SK-N-SH (cell line): Measurements from ENCODE around the gene ANKRD31. TPM values are rescaled to one million over a fixed set of nuclear protein-coding genes. Genes with fewer than 3 reads are reported as not detected.

ENCODE experiments used
- CTCF ChIA-PET: fragments of 300-600, 350-600 bp; formaldehyde crosslinking; extraction: SDS; loops from one replicate; lab custom pipeline; 2021; lab: Yijun Ruan, JAX
- POLR2A ChIA-PET: fragments of 350-600 bp; sonication (Branson Sonifier 250); formaldehyde crosslinking; extraction: SDS; loops from one replicate; lab custom pipeline; 2020; ENCODE audit warnings: antibody characterized with exemption, inconsistent platforms; lab: Yijun Ruan, JAX
- DNase-seq: peaks from one replicate; pipeline ENCODE4 v3.0.0; 2012
- H2AFZ ChIP-seq: fragments of 200-600 bp; sonication (generic); 2 replicates; pipeline ENCODE4 v1.8.1; 2016; ENCODE audit warnings: antibody characterized with exemption, mild to moderate bottlenecking, low read depth
- H3F3A ChIP-seq: fragments of 200-600 bp; sonication (generic); replicated peaks from 2 replicates; pipeline ENCODE3; 2016; ENCODE audit warnings: antibody characterized with exemption, mild to moderate bottlenecking; ENCODE audit not compliant: insufficient read depth
- H3K27ac ChIP-seq, 2 experiments: fragments of 200-500 bp in 1 of 2; fragments of 200-600 bp in 1 of 2; sonication (Bioruptor generic) in 1 of 2; sonication (generic), shearing (Covaris generic) in 1 of 2; 2 replicates each; pipeline versions ENCODE4 v1.5.1 to v1.6.1; 2014 to 2016; ENCODE audit warnings: low read depth in 2 of 2, inconsistent platforms in 1 of 2, low read length in 1 of 2, mild to moderate bottlenecking in 1 of 2, mixed read lengths in 1 of 2
- H3K27me3 ChIP-seq: fragments of 200-600 bp; sonication (generic), shearing (Covaris generic); 2 replicates; pipeline ENCODE4 v1.6.1; 2016; ENCODE audit warnings: mixed run types; ENCODE audit not compliant: insufficient read depth
- H3K36me3 ChIP-seq, 2 experiments: fragments of 200-500 bp in 1 of 2; fragments of 200-600 bp in 1 of 2; sonication (Bioruptor generic) in 1 of 2; sonication (generic) in 1 of 2; replicated peaks in 1 of 2; 2 replicates each; pipeline versions ENCODE3 to v1.5.1; 2014 to 2016; ENCODE audit warnings: low read length in 1 of 2, mild to moderate bottlenecking in 1 of 2; ENCODE audit not compliant: insufficient read depth in 2 of 2, control insufficient read depth in 1 of 2
- H3K4me1 ChIP-seq, 2 experiments: fragments of 200-500 bp in 1 of 2; fragments of 200-600 bp in 1 of 2; sonication (Bioruptor generic) in 1 of 2; sonication (generic), shearing (Covaris generic) in 1 of 2; 2 replicates each; pipeline versions ENCODE4 v1.5.1 to v1.6.1; 2014 to 2016; ENCODE audit warnings: low read depth in 1 of 2, low read length in 1 of 2, mixed run types in 1 of 2; ENCODE audit not compliant: insufficient read depth in 2 of 2, control insufficient read depth in 1 of 2
- H3K4me2 ChIP-seq: fragments of 200-600 bp; sonication (generic), shearing (Covaris generic); 2 replicates; pipeline ENCODE4 v1.6.1; 2017; ENCODE audit warnings: mixed run types
- H3K4me3 ChIP-seq, 2 experiments: fragments of 200-500 bp in 1 of 2; fragments of 200-600 bp in 1 of 2; sonication (Bioruptor generic) in 1 of 2; sonication (generic), shearing (Covaris generic) in 1 of 2; 2 replicates each; pipeline versions ENCODE4 v1.5.1 to v1.8.1; 2014 to 2016; ENCODE audit warnings: low read depth in 2 of 2, inconsistent platforms in 1 of 2, low read length in 1 of 2, mild to moderate bottlenecking in 1 of 2, mixed read lengths in 1 of 2, moderate library complexity in 1 of 2
- H3K79me2 ChIP-seq: fragments of 200-600 bp; sonication (generic); 2 replicates; pipeline ENCODE4 v1.8.1; 2017; ENCODE audit warnings: mild to moderate bottlenecking; ENCODE audit not compliant: insufficient read depth
- H3K9ac ChIP-seq: fragments of 200-600 bp; sonication (generic); 2 replicates; pipeline ENCODE4 v1.6.1; 2017; ENCODE audit warnings: mixed run types
- H3K9me2 ChIP-seq: fragments of 200-600 bp; sonication (generic); 2 replicates; pipeline ENCODE4 v1.6.1; 2017; ENCODE audit warnings: mixed run types
- H3K9me3 ChIP-seq: fragments of 200-600 bp; sonication (generic); 2 replicates; pipeline ENCODE4 v1.6.1; 2017; ENCODE audit warnings: mixed run types, mild to moderate bottlenecking, moderate library complexity
- H4K20me1 ChIP-seq: fragments of 200-600 bp; sonication (generic); 2 replicates; pipeline ENCODE4 v1.6.1; 2017; ENCODE audit warnings: mild to moderate bottlenecking, mixed run types; ENCODE audit not compliant: insufficient read depth
- ELF1 ChIP-seq: IDR thresholded peaks from 2 replicates; pipeline ENCODE4 v1.4.0; 2012
- FOXM1 ChIP-seq: IDR thresholded peaks from 2 replicates; pipeline ENCODE4 v1.4.0; 2012; ENCODE audit warnings: low read depth, mild to moderate bottlenecking
- GATA2 ChIP-seq: sonication (generic); formaldehyde crosslinking; IDR thresholded peaks from 2 replicates; pipeline ENCODE4 v1.5.0; 2020; ENCODE audit warnings: mild to moderate bottlenecking, missing genetic modification reagents
- NFIC ChIP-seq: IDR thresholded peaks from 2 replicates; pipeline ENCODE4 v1.4.0; 2012; ENCODE audit warnings: borderline replicate concordance
- NRF1 ChIP-seq: IDR thresholded peaks from 2 replicates; pipeline ENCODE4 v1.6.1; 2012; ENCODE audit warnings: low read depth, mild to moderate bottlenecking, low read length
- PBX3 ChIP-seq: IDR thresholded peaks from 2 replicates; pipeline ENCODE4; 2012
- POLR2AphosphoS5 ChIP-seq: IDR thresholded peaks from 2 replicates; pipeline ENCODE4 v1.6.1; 2012; ENCODE audit warnings: low read depth, low read length
- RAD21 ChIP-seq: IDR thresholded peaks from 2 replicates; pipeline ENCODE4 v1.6.1; 2012; ENCODE audit warnings: mild to moderate bottlenecking, low read length
- RXRA ChIP-seq: IDR thresholded peaks from 2 replicates; pipeline ENCODE4 v1.4.0; 2012; ENCODE audit warnings: low read depth, mild to moderate bottlenecking, borderline replicate concordance
- WGBS: methylation state at CpG from one replicate; pipeline ENCODE4 v1.1.6; 2017; ENCODE audit warnings: low lambda C conversion rate; 5-methylcytosine and 5-hydroxymethylcytosine counted together
- polyA plus RNA-seq, 3 experiments: library from polyadenylated mRNA; depleted of rRNA; stranded (reverse); fragments of >200 nt; gene quantifications; 2 replicates each; pipeline ENCODE4 v1.2.3, GENCODE V29; 2012
- TF ChIP-seq, protein P1 (sequence below): fragments of 150-350 bp; IDR thresholded peaks from 2 replicates; pipeline ENCODE4 v1.6.1; 2017; ENCODE audit warnings: antibody characterized with exemption, low read length, low read depth, borderline replicate concordance
- TF ChIP-seq, protein P2 (sequence below): IDR thresholded peaks from 2 replicates; pipeline ENCODE4 v1.4.0; 2012; ENCODE audit warnings: low read depth
- TF ChIP-seq, protein P3 (sequence below): IDR thresholded peaks from 2 replicates; pipeline ENCODE4 v1.4.0; 2012; ENCODE audit warnings: low read depth, borderline replicate concordance

ANKRD31 gene
- polyA plus RNA-seq, 1 of the 3 experiments (the other 2 are of a cell fraction) = 0.05 TPM

DNA sequence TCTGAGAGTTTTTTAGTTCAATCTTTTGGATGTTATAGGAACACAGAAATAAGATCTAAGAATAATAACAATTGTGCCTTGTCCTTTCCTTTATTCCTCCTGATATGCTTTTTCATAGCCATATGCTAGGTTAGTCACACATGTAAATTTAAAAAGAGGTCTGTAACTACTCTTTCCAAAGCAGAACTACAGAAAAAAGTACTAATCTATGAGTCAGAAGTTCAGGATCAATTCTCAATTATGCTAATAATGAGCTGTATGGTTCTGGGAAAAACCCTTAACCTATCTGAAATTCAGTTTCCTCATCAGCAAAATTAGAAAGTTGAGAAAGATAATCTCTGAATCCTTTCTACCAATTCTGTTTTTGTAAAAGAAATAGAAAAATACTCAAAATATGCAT is 44.4 kb downstream of the ANKRD31 start:
- Histone ChIP-seq H3K9ac (no peak overlapping the region), H3K36me3 (no peaks in the 10 kb centered on the region), H3F3A (no peaks in the 10 kb centered on the region), H4K20me1 (no peaks in the 10 kb centered on the region), H3K27ac (no peak overlapping the region), H3K9me3 (no peaks in the 10 kb centered on the region), H3K79me2 (no peaks in the 10 kb centered on the region), H3K9me2 (no peaks in the 10 kb centered on the region), H2AFZ (no peak overlapping the region), H3K4me3 (no peak overlapping the region), H3K4me1 (no peaks in the 10 kb centered on the region), H3K4me2 (no peak overlapping the region), H3K27me3 (no peaks in the 10 kb centered on the region)
- CTCF ChIA-PET = no interaction called here
- TF ChIP-seq POLR2AphosphoS5 (no peak), RAD21 (no peak)
- TF ChIP-seq, protein P1, sequence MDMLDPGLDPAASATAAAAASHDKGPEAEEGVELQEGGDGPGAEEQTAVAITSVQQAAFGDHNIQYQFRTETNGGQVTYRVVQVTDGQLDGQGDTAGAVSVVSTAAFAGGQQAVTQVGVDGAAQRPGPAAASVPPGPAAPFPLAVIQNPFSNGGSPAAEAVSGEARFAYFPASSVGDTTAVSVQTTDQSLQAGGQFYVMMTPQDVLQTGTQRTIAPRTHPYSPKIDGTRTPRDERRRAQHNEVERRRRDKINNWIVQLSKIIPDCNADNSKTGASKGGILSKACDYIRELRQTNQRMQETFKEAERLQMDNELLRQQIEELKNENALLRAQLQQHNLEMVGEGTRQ = no peak
- DNase-seq = no peak
- POLR2A ChIA-PET = no interaction called here

- 67% methylated on average over 3 of the region's 3 CpGs for WGBS
- no peaks in the 10 kb centered on the region for H3K9me2 ChIP-seq
- ChIA-PET POLR2A (no interaction called here), CTCF (no interaction called here)
- no peak overlapping the region for H3K4me3 ChIP-seq
- no peaks in the 10 kb centered on the region for H3K27me3 ChIP-seq
- H3K4me1 ChIP-seq = no peaks in the 10 kb centered on the region
- H3K9me3 ChIP-seq = no peaks in the 10 kb centered on the region
- no peaks in the 10 kb centered on the region for H3K36me3 ChIP-seq
- no peaks in the 10 kb centered on the region for H3F3A ChIP-seq
- H4K20me1 ChIP-seq = no peaks in the 10 kb centered on the region
- no peak for DNase-seq
- H3K9ac ChIP-seq = no peak overlapping the region
- H3K27ac ChIP-seq = no peak overlapping the region
- no peak overlapping the region for H2AFZ ChIP-seq
- TF ChIP-seq RAD21 (no peak), NRF1 (no peak), NFIC (no peak)
- TF ChIP-seq, all 33 proteins: peak for 0
- Histone ChIP-seq H3K79me2 (no peaks in the 10 kb centered on the region), H3K4me2 (no peak overlapping the region)
These were observed 46.5 kb downstream of the ANKRD31 start for GRCh38 chr5:75190227-75190626.

DNA sequence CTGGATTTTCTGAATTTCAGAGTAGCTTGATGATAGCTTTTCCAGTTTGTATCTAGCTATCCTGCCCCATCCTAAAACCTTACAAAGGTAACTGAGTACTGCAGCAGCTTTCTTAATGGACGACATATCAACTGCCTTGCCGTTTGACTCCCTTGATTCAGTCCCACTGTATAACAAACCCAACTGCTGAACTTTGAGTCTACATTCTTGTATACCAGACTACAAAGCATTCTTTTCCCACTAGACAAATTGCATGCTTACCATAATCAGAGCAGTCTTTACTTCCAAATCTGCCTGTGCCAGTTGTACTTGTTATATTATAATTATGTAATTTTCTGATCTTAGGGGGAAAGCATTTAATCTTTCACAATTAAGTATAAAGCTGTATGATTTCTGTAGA is 47.3 kb downstream of the ANKRD31 start:
- Histone ChIP-seq H3K27ac (no peak overlapping the region), H4K20me1 (no peaks in the 10 kb centered on the region), H2AFZ (no peak overlapping the region), H3K4me2 (no peak overlapping the region), H3K4me1 (no peaks in the 10 kb centered on the region), H3K36me3 (no peaks in the 10 kb centered on the region), H3K79me2 (no peaks in the 10 kb centered on the region), H3K4me3 (no peak overlapping the region), H3K9me3 (no peaks in the 10 kb centered on the region), H3K9ac (no peak overlapping the region), H3K27me3 (no peaks in the 10 kb centered on the region), H3F3A (no peaks in the 10 kb centered on the region), H3K9me2 (no peaks in the 10 kb centered on the region)
- WGBS = 40% methylated on average over 2 of the region's 2 CpGs
- DNase-seq = no peak
- CTCF ChIA-PET = no interaction called here
- TF ChIP-seq GATA2 (CRISPR knock-in tag) (no peak), PBX3 (no peak), ELF1 (no peak), FOXM1 (no peak), RAD21 (no peak), RXRA (no peak), NFIC (no peak)
- TF ChIP-seq, protein P2, sequence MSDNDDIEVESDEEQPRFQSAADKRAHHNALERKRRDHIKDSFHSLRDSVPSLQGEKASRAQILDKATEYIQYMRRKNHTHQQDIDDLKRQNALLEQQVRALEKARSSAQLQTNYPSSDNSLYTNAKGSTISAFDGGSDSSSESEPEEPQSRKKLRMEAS = no peak
- TF ChIP-seq, protein P3, sequence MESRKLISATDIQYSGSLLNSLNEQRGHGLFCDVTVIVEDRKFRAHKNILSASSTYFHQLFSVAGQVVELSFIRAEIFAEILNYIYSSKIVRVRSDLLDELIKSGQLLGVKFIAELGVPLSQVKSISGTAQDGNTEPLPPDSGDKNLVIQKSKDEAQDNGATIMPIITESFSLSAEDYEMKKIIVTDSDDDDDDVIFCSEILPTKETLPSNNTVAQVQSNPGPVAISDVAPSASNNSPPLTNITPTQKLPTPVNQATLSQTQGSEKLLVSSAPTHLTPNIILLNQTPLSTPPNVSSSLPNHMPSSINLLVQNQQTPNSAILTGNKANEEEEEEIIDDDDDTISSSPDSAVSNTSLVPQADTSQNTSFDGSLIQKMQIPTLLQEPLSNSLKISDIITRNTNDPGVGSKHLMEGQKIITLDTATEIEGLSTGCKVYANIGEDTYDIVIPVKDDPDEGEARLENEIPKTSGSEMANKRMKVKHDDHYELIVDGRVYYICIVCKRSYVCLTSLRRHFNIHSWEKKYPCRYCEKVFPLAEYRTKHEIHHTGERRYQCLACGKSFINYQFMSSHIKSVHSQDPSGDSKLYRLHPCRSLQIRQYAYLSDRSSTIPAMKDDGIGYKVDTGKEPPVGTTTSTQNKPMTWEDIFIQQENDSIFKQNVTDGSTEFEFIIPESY = no peak
- POLR2A ChIA-PET = interaction anchor here (0.6 kb wide), 1 partner anchor 12 kb away, joined by 4 read pairs; no protein-coding TSS in a partner anchor
